ENCODE data around the gene C16orf89. TPM values are rescaled to one million over a fixed set of nuclear protein-coding genes. Genes with fewer than 3 reads are reported as not detected.

Gene C16orf89
- total RNA-seq, 1 experiment from 2014 or later, result 1.8 TPM

GRCh38 chr16:5016967-5017677, 48.6 kb downstream of the C16orf89 start:
- TF ChIP-seq AFF4 (CRISPR knock-in tag; IDR thresholded peaks at IDR 0.05; ENCODE audit: borderline replicate concordance) (no peak), MAX (CRISPR knock-in tag; IDR thresholded peaks at IDR 0.05) (no peak), ZNF423 (CRISPR knock-in tag; IDR thresholded peaks at IDR 0.05) (no peak), TEAD1 (CRISPR knock-in tag; IDR thresholded peaks at IDR 0.05) (no peak), ZBTB43 (CRISPR knock-in tag; IDR thresholded peaks at IDR 0.05) (no peak), HMGA2 (CRISPR knock-in tag; IDR thresholded peaks at IDR 0.05) (no peak), ESRRA (CRISPR knock-in tag; IDR thresholded peaks at IDR 0.05; ENCODE audit: borderline replicate concordance) (no peak), ZNF121 (CRISPR knock-in tag; IDR thresholded peaks at IDR 0.05) (no peak), ZNF532 (CRISPR knock-in tag; IDR thresholded peaks at IDR 0.05; ENCODE audit: borderline replicate concordance) (no peak), CREB1 (CRISPR knock-in tag; IDR thresholded peaks at IDR 0.05) (no peak), FOXJ3 (CRISPR knock-in tag; IDR thresholded peaks at IDR 0.05; ENCODE audit: borderline replicate concordance) (no peak), FOXP1 (CRISPR knock-in tag; IDR thresholded peaks at IDR 0.05; ENCODE audit: borderline replicate concordance) (no peak), RORB (CRISPR knock-in tag; IDR thresholded peaks at IDR 0.05) (no peak), ELF4 (CRISPR knock-in tag; IDR thresholded peaks at IDR 0.05; ENCODE audit: low read depth) (no peak), PRRX2 (CRISPR knock-in tag; IDR thresholded peaks at IDR 0.05) (no peak), JAZF1 (CRISPR knock-in tag; IDR thresholded peaks at IDR 0.05) (no peak), CBFB (CRISPR knock-in tag; IDR thresholded peaks at IDR 0.05; ENCODE audit: low read depth) (no peak), SMAD4 (CRISPR knock-in tag; IDR thresholded peaks at IDR 0.05) (no peak), NFYB (CRISPR knock-in tag; conservative IDR thresholded peaks at IDR 0.05; ENCODE audit: low read depth) (no peak)
- no peak for ATAC-seq
- ChIA-PET CTCF (no interaction called here), POLR2A (interaction anchor here (1.0 kb wide), 1 partner anchor 20 kb away, joined by 4 read pairs; no protein-coding TSS in a partner anchor)
- no peaks in the 10 kb centered on the region for H3K4me1 Mint-ChIP-seq
- H3K27ac Mint-ChIP-seq, result no peak overlapping the region
- no peak overlapping the region for H3K4me3 Mint-ChIP-seq
- no peaks in the 10 kb centered on the region; the same call in 1 of the 2 replicates for H3K27me3 Mint-ChIP-seq (ENCODE audit: low read depth)
- no peaks in the 10 kb centered on the region for H3K36me3 Mint-ChIP-seq
- H3K9me3 Mint-ChIP-seq, result peaks cover 3% of the 10 kb centered on the region; the same call in 1 of the 2 replicates
- DNase-seq (ENCODE audit: low spot score), result no peak

All from WTC11 (cell line).